Adipose tissue (tissue), 3 donors: Measurements from ENCODE around the gene SCN5A. TPM values are rescaled to one million over a fixed set of nuclear protein-coding genes. Genes with fewer than 3 reads are reported as not detected.

Source experiments
- H3K27ac ChIP-seq: one replicate; pipeline ENCODE4 v1.5.1; 2013; ENCODE audit warnings: low read depth, low read length
- WGBS, 3 donors: extraction: QIAGEN DNeasy Blood & Tissue Kit; methylation state at CpG; one replicate each; pipeline ENCODE4 v1.1.7; 2013; 5-methylcytosine and 5-hydroxymethylcytosine counted together
- polyA plus RNA-seq, 3 donors: library from polyadenylated mRNA; stranded (reverse); fragments of 200-250 nt; gene quantifications; one replicate each; pipeline ENCODE4 v1.2.3, GENCODE V29; 2013
- donor health status: healthy with polysubstance abuse.
- donor health status: Bipolar disorder and iron deficiency.
- donor health status: healthy.

The SCN5A gene
- polyA plus RNA-seq, 3 donors = 0.06 to 0.11 (median 0.07) TPM

DNA sequence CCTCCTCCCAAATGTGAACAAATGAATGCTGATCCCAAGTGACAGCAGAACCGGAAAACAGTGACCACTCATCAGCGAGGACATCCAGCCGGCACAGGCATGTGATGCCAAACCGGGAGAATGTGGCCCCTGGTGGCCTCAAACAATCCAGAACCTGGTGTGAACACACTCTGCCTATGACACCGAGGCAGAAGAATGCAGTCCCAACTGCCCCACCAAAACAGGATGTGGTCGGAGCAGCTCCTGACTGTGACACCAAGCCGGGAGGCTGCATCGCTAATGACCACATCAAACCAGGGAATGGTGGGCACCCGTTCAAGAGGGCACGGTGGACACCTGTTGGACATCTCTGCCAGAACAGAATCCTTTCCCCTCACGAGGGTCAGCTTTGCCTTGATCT lies 15.4 kb downstream of the SCN5A start:
- 51 to 55% (median 53%) methylated on average over 11 of the region's 11 CpGs for WGBS, 3 donors
- H3K27ac ChIP-seq = no peak overlapping the region

DNA sequence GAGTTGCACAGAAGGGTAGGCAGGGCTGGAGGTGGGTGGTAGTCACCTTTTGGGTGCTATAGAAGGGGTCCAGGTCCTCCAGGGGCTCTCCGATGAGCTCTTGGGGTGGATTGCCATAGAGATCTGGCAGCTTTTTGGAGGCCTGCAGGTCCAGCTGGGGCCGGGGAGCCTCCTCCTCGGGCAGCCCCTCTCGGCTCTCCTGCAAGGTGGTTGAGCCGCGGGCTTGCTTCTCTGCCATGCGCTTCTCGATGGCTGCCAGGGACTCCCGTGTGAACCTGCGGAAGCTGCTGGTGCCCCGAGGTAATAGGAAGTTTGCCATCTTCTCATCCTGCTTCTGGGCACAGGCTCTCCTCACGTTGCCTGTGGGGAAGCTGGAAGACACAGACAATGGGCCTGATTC lies 16.5 kb downstream of the SCN5A start:
- no peak overlapping the region for H3K27ac ChIP-seq
- 78 to 90% (median 90%) methylated on average over 12 of the region's 12 CpGs for WGBS, 3 donors

DNA sequence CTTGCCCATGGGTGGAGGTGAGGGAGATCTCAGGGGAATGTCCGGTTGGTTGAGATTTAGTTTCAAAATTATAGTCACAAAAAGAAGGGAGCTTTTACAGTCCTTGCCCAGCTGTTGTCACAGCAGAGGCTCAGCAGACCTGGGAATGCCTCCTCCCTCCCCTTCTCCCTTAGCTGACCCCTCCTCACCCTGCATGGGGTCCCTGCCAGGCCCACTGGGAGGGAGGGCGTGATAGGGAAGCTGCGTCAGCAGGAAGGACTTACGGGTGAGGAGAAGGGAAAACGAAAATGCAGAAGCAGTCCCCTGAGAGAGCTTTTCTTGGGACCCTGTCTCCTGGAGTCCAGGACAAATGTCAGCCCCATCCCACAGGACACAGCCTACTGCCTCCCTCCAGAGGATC lies 18.9 kb downstream of the SCN5A start:
- no peak overlapping the region for H3K27ac ChIP-seq
- WGBS, 3 donors = 29 to 36% (median 30%) methylated on average over 5 of the region's 5 CpGs

DNA sequence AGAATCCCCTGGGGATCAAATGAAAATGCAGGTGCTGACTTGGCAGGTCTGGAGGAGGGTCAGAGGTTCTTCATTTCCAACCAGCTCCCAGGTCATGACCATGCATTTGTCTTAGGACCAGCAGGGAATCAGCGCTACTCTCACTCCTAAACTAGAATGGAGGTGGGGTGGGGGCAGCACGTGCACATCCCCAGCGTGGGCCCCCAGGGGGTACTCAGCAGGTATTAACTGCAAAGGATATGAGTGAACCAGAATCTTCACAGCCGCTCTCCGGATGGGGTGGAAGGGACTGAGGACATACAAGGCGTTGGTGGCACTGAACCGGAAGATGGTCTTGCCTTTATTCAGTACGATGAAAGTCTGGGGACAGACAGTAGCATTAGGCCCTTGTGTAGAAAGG lies 19.4 kb downstream of the SCN5A start:
- WGBS, 3 donors = 67 to 85% (median 78%) methylated on average over 8 of the region's 8 CpGs
- H3K27ac ChIP-seq = no peak overlapping the region

DNA sequence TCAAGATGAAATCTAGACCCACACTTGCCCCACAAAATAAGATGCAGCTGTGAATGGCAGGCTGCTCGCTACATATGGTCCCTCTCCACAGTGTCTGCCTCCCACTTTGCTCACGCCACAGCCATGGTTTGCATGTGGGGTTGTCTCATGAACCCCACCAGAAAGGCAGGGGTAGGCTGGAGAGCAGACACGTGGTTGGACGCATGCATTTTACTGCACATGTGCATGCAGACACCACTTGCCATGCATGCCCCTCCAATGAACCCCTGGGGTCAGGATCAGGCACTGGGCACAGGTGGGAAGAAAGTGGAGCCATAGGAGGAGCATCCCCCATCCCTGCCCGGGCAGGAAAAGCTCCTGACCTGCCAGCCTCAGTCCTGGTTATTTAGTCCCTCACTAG lies 20.7 kb downstream of the SCN5A start:
- WGBS, 3 donors = 85 to 94% (median 90%) methylated on average over 5 of the region's 5 CpGs
- no peak overlapping the region for H3K27ac ChIP-seq

DNA sequence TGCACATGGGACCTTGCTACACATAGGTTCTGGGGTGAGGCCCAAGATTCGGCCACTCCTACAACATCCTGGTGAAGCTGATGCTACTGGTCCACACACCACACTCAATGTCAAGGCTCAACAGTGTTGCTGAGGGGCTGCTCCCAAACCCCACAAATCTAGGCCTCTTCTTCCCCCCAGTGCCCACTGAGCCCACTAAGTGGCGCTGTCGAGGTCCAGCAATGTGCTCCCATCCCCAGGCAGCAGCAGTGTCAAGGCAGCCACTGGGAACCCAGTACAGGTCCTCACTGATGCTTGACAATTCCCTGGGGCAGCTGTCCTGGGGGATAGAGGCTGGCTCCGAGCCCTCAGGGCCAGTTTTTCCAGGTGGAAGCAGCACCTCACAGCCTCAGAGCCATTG lies 21.5 kb downstream of the SCN5A start:
- 56 to 68% (median 61%) methylated on average over 4 of the region's 4 CpGs for WGBS, 3 donors
- H3K27ac ChIP-seq = no peak overlapping the region

DNA sequence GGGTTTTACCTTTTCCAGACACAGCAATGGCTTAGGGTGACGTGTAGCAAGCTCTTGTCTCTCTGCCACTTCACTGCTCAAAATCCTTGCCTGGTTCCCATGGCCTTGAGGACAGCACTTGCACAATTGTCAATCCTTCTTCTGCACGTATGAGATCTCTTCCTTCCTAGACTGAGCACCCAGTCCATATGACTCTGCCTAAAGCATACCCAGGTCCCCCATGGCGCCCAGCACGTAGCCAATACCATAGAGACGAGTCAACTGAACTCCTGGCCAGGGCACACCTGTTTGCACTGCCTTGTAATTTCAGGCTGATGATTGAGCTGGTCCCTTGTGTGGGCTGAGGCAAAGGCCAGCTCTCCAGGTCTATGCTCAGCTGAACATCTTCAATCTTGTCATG lies 23.3 kb downstream of the SCN5A start:
- 78 to 90% (median 87%) methylated on average over 5 of the region's 5 CpGs for WGBS, 3 donors
- H3K27ac ChIP-seq = no peak overlapping the region

DNA sequence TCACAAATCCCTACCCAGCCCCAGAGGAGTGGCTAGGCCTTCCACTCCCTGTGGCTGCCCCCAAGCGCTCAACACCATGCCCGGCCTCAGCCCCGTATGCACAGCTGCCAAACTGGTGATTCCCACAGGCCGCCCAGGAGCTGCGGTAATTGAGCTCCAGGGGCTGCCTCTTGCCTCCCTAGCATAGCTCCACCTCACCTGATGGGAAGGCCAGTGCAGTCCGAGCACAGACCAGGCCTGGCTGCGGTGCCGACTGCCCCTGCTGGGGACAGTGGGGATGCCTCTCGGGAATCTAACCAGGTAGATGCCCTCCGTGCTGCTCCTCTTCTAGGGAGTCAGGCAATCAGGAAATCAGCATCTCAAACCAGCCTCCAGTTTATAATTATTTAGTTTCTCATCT lies 25.9 kb downstream of the SCN5A start:
- 55 to 87% (median 76%) methylated on average over 9 to 10 of the region's 10 CpGs for WGBS, 3 donors
- no peak overlapping the region for H3K27ac ChIP-seq

DNA sequence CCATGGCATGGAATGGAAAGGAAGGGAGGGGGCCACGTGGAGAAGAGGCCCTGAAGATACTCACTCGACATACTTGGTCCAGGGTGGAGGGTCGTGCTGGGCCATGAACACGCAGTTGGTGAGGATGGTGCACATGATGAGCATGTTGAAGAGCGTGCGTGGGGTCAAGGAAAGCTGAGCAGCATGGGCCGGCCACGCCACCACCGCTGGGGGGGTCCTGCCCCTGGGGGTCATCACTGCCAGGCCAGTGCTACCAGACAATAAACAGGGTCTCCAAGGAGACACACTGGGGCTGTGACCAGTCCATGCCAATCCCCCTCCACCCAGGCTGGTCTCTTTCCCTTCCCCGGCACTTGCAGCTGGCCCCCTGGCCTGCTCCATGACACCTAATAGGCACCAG lies 27.2 kb downstream of the SCN5A start:
- WGBS, 3 donors = 85 to 94% (median 94%) methylated on average over 10 of the region's 10 CpGs
- no peak overlapping the region for H3K27ac ChIP-seq

DNA sequence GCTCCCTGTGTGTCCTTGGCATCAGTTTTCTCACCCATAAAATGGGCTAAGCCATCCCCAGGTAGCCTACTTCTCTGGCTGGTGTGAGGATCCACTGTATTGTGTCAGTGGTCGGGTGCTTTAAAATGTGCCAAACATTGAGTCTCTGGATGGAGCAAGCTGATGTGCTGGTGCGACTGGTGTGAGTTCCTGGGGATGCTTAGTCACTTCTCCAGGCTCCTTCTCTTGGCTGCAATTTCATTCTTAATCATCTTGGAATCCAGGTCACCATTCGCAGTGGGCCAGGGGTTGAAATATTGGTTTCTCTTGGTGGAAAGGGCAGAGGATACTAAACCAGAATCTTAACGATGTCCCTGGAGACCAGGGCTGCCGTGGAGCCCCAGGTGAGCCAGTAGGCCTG lies 29.3 kb downstream of the SCN5A start:
- WGBS, 3 donors = 80 to 85% (median 84%) methylated on average over 5 of the region's 5 CpGs

DNA sequence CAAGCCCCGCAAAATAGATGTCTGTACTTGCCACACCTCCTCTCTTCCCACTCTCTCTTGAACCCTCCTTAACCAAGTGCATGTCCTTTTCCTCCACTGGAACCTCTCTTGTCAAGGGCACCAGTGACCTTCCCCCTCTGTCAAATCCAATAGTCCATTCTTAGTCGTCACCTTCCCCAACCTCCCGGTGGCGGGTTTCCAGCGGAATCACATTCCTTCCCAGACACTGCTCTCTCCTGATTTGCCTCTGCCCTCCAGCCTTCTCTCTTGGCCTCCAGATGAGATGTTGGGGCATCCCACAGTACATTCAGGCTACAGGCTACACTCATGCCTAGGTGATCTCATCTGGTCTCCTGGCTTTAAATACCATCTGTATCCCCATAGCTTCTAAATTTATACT lies 31.1 kb downstream of the SCN5A start:
- no peak overlapping the region for H3K27ac ChIP-seq
- 84 to 92% (median 88%) methylated on average over 5 of the region's 5 CpGs for WGBS, 3 donors

More for the DNA sequence above, 29.3 kb downstream of the SCN5A start:
- no peak overlapping the region for H3K27ac ChIP-seq

DNA sequence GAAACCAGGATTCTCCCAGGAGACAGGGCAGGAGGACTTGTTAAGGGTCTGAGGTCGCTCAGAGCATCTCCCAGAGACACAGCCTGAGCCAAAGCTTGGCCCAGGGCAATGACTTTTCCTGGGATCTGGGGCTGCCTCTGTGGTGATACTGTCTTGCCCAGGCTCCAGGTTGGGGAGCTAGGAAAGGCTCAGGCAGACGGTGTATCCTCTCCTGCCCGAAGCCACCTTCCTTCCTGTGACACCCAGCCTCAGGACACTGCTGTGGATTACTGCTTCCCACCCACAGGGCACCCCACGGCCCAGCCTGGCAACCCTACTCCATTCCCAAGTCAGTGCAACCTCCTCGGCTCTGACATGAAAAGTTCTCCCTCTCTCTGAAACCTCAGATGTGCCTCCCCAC lies 31.9 kb downstream of the SCN5A start:
- WGBS, 3 donors = 60 to 76% (median 63%) methylated on average over 5 of the region's 5 CpGs
- H3K27ac ChIP-seq = no peak overlapping the region

DNA sequence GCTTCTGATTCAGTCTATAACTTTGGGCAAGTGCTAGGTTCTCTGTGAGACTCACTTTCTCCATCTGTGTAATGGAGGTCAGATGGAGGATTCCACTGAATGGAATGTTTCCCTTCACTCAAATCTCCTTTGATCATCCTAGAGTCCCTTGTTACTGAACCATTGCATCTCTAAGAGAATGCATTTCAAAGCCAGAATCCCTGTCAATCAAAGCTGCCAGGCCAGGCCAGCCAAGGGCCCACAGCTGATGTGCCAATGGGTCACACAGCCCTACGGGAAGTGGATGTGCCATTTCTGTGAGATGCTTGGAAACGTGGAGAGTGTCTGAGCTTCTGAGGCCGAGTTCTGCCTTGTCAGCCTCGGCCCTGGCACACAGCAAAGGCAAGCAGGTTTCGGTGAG lies 32.4 kb downstream of the SCN5A start:
- no peak overlapping the region for H3K27ac ChIP-seq
- WGBS, 3 donors = 73 to 85% (median 76%) methylated on average over 5 of the region's 5 CpGs

DNA sequence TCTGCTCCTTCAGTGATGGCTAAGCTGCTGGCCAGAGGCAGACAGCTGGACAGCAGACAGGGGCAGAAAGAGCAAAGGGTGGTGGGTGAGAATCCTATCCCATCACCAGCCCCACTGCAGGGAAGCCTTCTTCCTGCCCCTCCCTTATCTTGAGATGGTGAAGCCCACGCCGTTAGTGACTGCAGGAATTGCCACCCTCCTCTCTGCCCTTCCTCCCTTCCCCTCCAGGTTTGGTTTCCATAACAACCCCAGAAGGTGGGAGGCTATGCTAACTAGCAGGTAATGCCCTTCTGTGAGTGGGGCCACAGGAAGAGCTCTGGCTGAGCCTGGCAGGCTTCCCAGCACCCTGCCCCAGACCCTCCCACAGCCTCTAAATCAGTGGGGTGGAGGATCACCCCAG lies 32.8 kb downstream of the SCN5A start:
- WGBS, 3 donors = 21 to 41% (median 21%) methylated on average over 2 of the region's 2 CpGs
- no peak overlapping the region for H3K27ac ChIP-seq

DNA sequence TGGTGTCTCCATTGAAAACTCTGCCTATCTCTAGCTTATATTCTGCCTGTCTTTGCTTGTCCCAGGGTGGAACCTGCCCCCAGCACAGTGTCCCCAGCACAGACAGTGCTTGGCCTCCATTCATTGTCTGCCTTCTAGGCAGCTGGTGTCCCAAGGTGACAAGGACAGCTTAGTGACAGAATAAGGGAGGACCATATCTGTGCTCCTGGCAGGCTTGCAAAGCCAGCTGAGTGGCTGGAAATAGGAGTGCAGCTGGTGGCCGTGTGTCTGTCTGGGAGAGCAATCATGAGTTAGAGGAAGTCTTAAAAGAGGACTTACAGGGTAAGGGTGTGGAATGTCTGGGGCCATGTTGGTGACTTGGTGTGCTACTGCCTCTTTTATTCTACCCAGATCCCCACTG lies 33.4 kb downstream of the SCN5A start:
- no peak overlapping the region for H3K27ac ChIP-seq
- WGBS, 3 donors = 33 to 68% (median 44%) methylated on average over 1 of the region's 1 CpG

DNA sequence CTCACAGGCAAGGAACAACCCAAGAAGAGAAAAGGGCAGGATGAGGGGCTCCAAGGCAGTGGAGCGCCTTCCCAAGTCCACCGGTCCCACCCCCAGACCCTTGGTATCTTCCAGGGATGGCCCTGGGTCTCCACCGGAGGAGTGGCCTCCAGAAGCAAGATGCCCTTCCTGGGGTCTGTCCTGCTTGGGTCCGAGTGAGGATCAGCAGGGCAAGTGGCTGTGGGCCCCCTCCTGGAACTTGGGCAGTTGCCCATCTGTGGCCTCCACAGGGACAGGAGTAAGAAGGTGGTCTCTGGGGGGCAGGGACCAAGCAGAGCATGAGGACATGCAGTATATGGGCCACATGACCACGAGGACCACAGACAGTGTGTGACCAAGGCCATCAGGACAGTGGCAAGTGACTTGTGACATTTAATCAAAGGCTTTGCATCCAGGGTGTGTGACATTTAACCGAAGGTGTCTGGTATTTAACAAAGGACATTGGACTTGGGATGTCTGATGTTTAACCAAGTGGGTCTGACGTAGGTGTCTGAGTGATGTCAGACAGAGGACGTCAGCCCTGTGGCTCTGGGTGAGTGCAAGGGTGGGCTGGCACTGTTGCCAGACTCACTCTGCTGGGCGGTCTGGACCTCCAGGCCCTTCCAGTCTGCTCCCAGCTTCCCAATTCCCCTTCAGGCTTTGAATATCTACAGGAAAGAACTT lies 34.7 kb downstream of the SCN5A start:
- 75 to 89% (median 88%) methylated on average over 9 of the region's 9 CpGs for WGBS, 3 donors
- H3K27ac ChIP-seq = no peak overlapping the region

DNA sequence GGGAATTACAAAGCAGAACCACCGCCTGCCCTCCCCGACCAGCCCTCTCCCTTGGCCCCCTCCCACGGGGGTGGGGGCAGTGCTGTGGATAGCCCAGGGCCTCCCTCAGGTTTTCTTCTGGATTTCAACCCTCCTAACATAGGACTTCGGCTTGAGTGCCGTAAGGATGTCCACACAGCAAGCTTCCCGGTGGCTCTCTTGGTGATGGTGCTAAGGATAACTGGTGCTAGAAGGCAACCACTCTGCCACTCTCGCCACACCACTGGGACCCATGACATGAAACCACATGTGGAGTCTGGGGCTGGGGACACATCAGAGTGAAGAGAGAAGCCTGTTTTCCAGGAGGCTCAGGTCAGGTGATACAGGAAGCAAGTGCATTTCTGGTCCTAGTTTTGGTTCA lies 35.4 kb downstream of the SCN5A start:
- WGBS, 3 donors = 78 to 84% (median 79%) methylated on average over 7 of the region's 7 CpGs
- no peak overlapping the region for H3K27ac ChIP-seq

DNA sequence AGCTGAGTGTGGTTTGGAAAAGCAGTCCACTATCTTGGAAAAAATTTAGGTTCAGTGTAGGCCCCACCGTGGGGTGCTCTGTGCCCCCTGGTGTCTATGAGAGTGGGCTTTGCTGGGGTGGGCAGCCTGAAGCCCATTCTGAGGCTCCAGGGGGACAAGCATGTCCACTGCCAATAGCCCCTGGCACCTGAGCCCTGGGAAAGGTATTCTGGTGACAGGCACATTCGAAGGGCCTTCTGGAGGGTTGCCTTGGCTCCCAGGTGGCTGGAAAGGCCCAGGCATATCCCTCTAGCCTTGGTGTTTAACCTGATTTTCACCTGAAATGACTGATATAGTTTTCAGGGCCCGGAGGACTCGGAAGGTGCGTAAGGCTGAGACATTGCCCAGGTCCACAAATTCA lies 36.1 kb downstream of the SCN5A start:
- 84 to 94% (median 89%) methylated on average over 5 of the region's 5 CpGs for WGBS, 3 donors
- H3K27ac ChIP-seq = no peak overlapping the region

DNA sequence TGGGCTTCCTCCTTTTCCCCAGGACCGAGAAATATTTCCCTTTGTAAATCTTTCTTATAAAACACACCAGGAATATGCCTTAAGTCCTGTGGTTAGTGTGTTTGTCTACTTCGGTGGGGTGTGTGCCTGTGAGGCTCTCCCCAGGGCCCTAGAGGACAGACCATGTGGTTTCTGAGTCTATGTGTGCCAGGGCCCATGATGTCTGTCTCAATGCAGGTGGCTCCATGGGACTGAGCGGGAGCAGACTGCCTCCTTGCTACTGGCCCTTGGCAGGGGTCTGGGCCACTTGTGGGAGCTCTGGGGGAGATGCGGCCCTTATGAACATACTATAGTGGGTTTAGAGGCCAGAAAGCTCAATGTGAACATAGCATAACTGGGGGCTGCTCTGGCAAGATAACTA lies 37.6 kb downstream of the SCN5A start:
- 83 to 87% (median 86%) methylated on average over 4 of the region's 4 CpGs for WGBS, 3 donors
- H3K27ac ChIP-seq = no peak overlapping the region

DNA sequence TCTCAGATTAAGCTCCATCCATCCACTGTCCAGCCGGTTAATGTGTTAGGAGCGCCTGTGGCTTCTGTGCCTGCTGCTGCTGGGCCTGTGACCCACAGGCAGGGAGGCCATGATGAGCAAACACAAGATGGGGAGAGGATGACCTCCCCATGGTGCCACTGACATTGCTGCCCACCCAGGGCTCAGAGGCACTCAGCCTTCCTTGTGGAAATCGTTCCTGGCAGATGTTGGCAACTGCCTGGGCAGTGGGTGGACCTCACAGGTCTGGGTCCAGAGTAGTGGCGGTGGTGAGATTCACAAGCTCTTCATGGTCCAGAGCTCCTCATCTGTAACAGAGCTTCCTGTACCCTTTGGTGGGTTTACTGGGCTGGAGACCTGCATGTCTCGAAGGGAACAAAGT lies 38.6 kb downstream of the SCN5A start:
- 86 to 96% (median 90%) methylated on average over 5 of the region's 5 CpGs for WGBS, 3 donors
- no peak overlapping the region for H3K27ac ChIP-seq

DNA sequence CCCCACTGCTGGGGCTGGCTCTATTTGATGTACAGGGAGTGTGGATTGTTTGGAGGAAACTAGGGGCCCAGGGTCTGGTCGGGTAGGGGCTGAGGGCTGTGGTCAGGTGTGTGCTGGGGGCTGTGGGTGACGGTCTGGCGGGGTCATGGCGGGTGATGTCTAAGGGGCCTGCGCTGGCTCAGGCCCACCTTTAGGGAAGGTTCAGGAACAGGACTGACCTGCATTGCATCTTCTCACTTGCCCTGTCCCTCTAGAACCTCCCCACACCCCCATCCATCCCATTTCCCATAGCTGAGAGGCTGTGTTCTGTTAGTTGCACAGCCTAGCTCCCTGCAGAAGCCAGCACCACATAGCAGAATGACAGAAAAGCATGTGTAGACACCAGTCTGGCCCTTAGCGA lies 39.1 kb downstream of the SCN5A start:
- no peak overlapping the region for H3K27ac ChIP-seq
- WGBS, 3 donors = 93 to 96% (median 93%) methylated on average over 6 of the region's 6 CpGs
